ENCODE results near the gene BTBD7. TPM values are rescaled to one million over a fixed set of nuclear protein-coding genes. Genes with fewer than 3 reads are reported as not detected.

BTBD7 gene
- total RNA-seq, 1 experiment from 2014 or later, result 17.2 TPM

DNA sequence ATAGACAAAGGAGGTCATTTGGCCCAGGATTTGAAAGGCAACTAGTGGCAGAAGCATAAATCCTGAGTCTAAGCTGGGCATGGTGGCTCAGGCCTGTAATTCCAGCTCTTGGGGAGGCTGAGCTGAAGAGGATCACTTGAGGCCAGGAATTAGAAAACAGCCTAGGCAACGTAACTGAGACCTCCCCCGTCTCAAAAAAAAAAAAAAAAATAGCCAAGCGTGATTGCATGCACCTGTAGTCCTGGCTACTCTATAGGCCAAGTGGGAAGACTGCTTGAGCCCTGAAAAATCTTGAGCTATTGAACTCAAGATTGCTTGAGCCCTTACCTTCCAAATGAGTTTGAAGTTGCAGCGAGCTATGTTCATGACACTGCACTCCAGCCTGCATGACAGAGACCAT lies 133.8 kb downstream of the BTBD7 start:
- Histone ChIP-seq H3K27ac (no peak overlapping the region), H3K36me3 (no peaks in the 10 kb centered on the region; the same call in 1 of the 2 replicates), H3K4me3 (no peak overlapping the region), H3K4me1 (replicated peaks) (no peaks in the 10 kb centered on the region), H3K27me3 (replicated peaks) (no peaks in the 10 kb centered on the region), H3K9me3 (replicated peaks) (no peaks in the 10 kb centered on the region)
- no peak for DNase-seq (ENCODE audit: low read depth in 1 of 2, low spot score in 2 of 2)

DNA sequence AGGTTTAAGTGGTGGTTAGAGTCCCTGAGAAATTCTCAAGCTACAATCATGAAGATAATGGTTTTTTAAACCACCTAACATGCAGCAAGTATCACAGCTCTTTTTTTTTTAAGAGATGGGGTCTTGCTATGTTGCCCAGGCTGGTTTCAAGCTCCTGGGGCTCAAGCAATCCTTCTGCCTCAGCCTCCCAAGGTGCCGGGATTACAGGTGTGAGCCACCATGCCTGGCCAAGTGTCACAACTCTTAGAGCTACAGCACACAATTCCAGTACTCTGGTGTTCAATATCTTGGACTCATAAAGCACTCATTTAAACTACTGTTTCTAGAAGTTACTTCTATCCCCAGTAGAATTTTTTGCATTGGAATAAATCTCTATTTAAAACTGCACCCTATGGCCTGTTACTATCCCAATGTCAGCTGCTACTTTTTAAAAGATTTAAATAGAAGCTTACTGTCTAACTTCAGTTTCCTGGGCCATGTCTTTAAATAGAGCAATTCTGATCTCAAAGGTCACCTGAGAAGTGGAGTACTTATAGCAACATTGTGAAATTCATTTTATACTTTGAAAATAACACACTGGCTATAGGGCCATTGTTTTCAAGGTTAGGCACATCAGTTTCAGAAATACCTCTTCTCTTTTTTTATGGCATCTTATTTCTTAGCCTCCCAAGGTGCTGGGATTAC lies 137.4 kb downstream of the BTBD7 start:
- Histone ChIP-seq H3K4me1 (replicated peaks) (peaks cover 8% of the 10 kb centered on the region), H3K9me3 (replicated peaks) (no peaks in the 10 kb centered on the region), H3K27me3 (replicated peaks) (no peaks in the 10 kb centered on the region), H3K27ac (no peak overlapping the region), H3K36me3 (no peaks in the 10 kb centered on the region), H3K4me3 (no peak overlapping the region)
- no peak for DNase-seq (ENCODE audit: low read depth in 1 of 2, low spot score in 2 of 2)

Other genes with a start within 250 kb of the BTBD7 start
- gene ITPK1, start 217.1 kb downstream of the BTBD7 start, total RNA-seq (2014; rRNA removed; shearing (Covaris generic)), result 56.2 and 57.5 TPM in 2 replicates
- gene MOAP1, start 148.1 kb downstream of the BTBD7 start, total RNA-seq (2014; rRNA removed; shearing (Covaris generic)), result 10.0 and 10.6 TPM in 2 replicates
- 7.8 and 10.9 TPM in 2 replicates for gene LYSET, start 147.7 kb downstream of the BTBD7 start, total RNA-seq (2014; rRNA removed; shearing (Covaris generic))
- 16.9 and 18.3 TPM in 2 replicates for gene GON7, start 126.0 kb downstream of the BTBD7 start, total RNA-seq (2014; rRNA removed; shearing (Covaris generic))
- gene UBR7, start 125.8 kb downstream of the BTBD7 start, total RNA-seq (2014; rRNA removed; shearing (Covaris generic)), result 47.7 and 64.1 TPM in 2 replicates
- gene COX8C, start 14.1 kb upstream of the BTBD7 start, total RNA-seq (2014; rRNA removed; shearing (Covaris generic)), result not detected in 2 replicates
- 0.05 and 0.13 TPM in 2 replicates for gene UNC79, start 97.9 kb upstream of the BTBD7 start, total RNA-seq (2014; rRNA removed; shearing (Covaris generic))

Measured in SJSA1 (cell line).